SH-SY5Y (cell line): ENCODE results near the gene PRM1.

Experiments
- GATA2 ChIP-seq: IDR thresholded peaks from 2 replicates; pipeline ENCODE4 v1.6.1; 2011; ENCODE audit warnings: mild to moderate bottlenecking, low read depth, low read length
- GATA3 ChIP-seq: IDR thresholded peaks from 2 replicates; pipeline ENCODE4 v1.6.1; 2011; ENCODE audit warnings: low read depth, mild to moderate bottlenecking, low read length, moderate library complexity

Gene PRM1

GRCh38 chr16:11280616-11281522 lies at the start of gene PRM1:
Gene PRM1, minus strand, starts transcription at chr16:11281330. Its CDS starts 92 bp downstream, at chr16:11281238.
- TF ChIP-seq GATA2: no peak
- no peak for TF ChIP-seq GATA3

GRCh38 chr16:11330526-11331237 lies 49.6 kb upstream of the PRM1 start:
- no peak for TF ChIP-seq GATA2
- no peak for TF ChIP-seq GATA3

- TF ChIP-seq GATA2 (no peak), GATA3 (no peak)
Observed at GRCh38 chr16:11329891-11330290, 48.8 kb upstream of the PRM1 start.

GRCh38 chr16:11329071-11329491 lies 48.0 kb upstream of the PRM1 start:
- TF ChIP-seq GATA2 (no peak), GATA3 (no peak)

- TF ChIP-seq GATA3 (no peak), GATA2 (no peak)
Observed at GRCh38 chr16:11328172-11329070, 47.3 kb upstream of the PRM1 start.

GRCh38 chr16:11327277-11328171 lies 46.4 kb upstream of the PRM1 start:
- no peak for TF ChIP-seq GATA3
- TF ChIP-seq GATA2: no peak

GRCh38 chr16:11326737-11327276 lies 45.7 kb upstream of the PRM1 start:
- no peak for TF ChIP-seq GATA2
- no peak for TF ChIP-seq GATA3

- no peak for TF ChIP-seq GATA2
- TF ChIP-seq GATA3: no peak
Observed at GRCh38 chr16:11326084-11326736, 45.1 kb upstream of the PRM1 start.

GRCh38 chr16:11325404-11326083 lies 44.4 kb upstream of the PRM1 start:
- TF ChIP-seq GATA2: no peak
- TF ChIP-seq GATA3: no peak

GRCh38 chr16:11323551-11324336 lies 42.6 kb upstream of the PRM1 start:
- TF ChIP-seq GATA3 (no peak), GATA2 (no peak)

- TF ChIP-seq GATA3 (no peak), GATA2 (no peak)
Observed at GRCh38 chr16:11322823-11323222, 41.7 kb upstream of the PRM1 start.
